ENCODE measurements around the gene TMEM168.

GRCh38 chr7:112791465-112792168 lies 1.4 kb upstream of the TMEM168 start:
- TF ChIP-seq POLR2A (IDR thresholded peaks at IDR 0.05), result no peak
- no peak for TF ChIP-seq CTCF (IDR thresholded peaks at IDR 0.05)
